WTC11 (cell line): Measurements from ENCODE around the gene FCHSD2. TPM values are rescaled to one million over a fixed set of nuclear protein-coding genes. Genes with fewer than 3 reads are reported as not detected.

ENCODE experiments used
- ATAC-seq: fragments of 200-7000 bp; cut with Tn5 transposase; 2 replicates; pipeline ENCODE4 v1.10.0; 2021; ENCODE audit warnings: mild to moderate bottlenecking, moderate library complexity
- CTCF ChIA-PET: fragments of 300-600 bp; sonication (Branson Sonifier 250); formaldehyde crosslinking; loops from one replicate; lab custom pipeline; 2021; ENCODE audit warnings: antibody characterized with exemption; lab: Charles Lee
- POLR2A ChIA-PET: fragments of 350-600 bp; sonication (Branson Sonifier 250); formaldehyde crosslinking; loops from one replicate; lab custom pipeline; 2021; ENCODE audit warnings: antibody characterized with exemption; lab: Charles Lee
- DNase-seq: peaks from one replicate; pipeline ENCODE4 v3.0.0; 2021; ENCODE audit warnings: low spot score
- H3K27ac Mint-ChIP-seq: 2 replicates; pipeline ENCODE4 v1.8.0; 2021; ENCODE audit warnings: mixed read lengths
- H3K27me3 Mint-ChIP-seq: 2 replicates; pipeline ENCODE4 v1.8.0; 2021; ENCODE audit warnings: low read depth, mild to moderate bottlenecking, moderate library complexity, mixed read lengths
- H3K36me3 Mint-ChIP-seq: 2 replicates; pipeline ENCODE4 v1.8.0; 2021; ENCODE audit warnings: mixed read lengths
- H3K4me1 Mint-ChIP-seq: 2 replicates; pipeline ENCODE4 v1.8.0; 2022; ENCODE audit warnings: mixed read lengths
- H3K4me3 Mint-ChIP-seq: 2 replicates; pipeline ENCODE4 v1.8.0; 2021; ENCODE audit warnings: mild to moderate bottlenecking, moderate library complexity, mixed read lengths
- H3K9me3 Mint-ChIP-seq: 2 replicates; pipeline ENCODE4 v1.8.0; 2021; ENCODE audit warnings: mixed read lengths
- ATF1 ChIP-seq: sonication (generic); formaldehyde crosslinking; IDR thresholded peaks from 2 replicates; pipeline ENCODE4 v1.8.1; 2023; ENCODE audit warnings: mild to moderate bottlenecking, moderate library complexity, missing genetic modification reagents
- IRF2 ChIP-seq: sonication (generic); formaldehyde crosslinking; IDR thresholded peaks from 2 replicates; pipeline ENCODE4 v1.8.0; 2022; ENCODE audit warnings: low read depth, missing genetic modification reagents, borderline replicate concordance
- KAT7 ChIP-seq: sonication (generic); formaldehyde crosslinking; IDR thresholded peaks from 2 replicates; pipeline ENCODE4 v1.8.1; 2023; ENCODE audit warnings: missing genetic modification reagents, mild to moderate bottlenecking, borderline replicate concordance
- NR3C1 ChIP-seq: sonication (generic); formaldehyde crosslinking; conservative IDR thresholded peaks from 2 replicates; pipeline ENCODE4 v1.8.1; 2023; ENCODE audit warnings: low read depth, mild to moderate bottlenecking, missing genetic modification reagents
- SMAD3 ChIP-seq: sonication (generic); formaldehyde crosslinking; IDR thresholded peaks from 2 replicates; pipeline ENCODE4 v1.8.0; 2022; ENCODE audit warnings: missing genetic modification reagents, mild to moderate bottlenecking, borderline replicate concordance
- SP1 ChIP-seq: sonication (generic); formaldehyde crosslinking; conservative IDR thresholded peaks from 2 replicates; pipeline ENCODE4 v1.8.1; 2022; ENCODE audit warnings: missing genetic modification reagents
- ZNF317 ChIP-seq: sonication (generic); formaldehyde crosslinking; IDR thresholded peaks from 2 replicates; pipeline ENCODE4 v1.8.1; 2023; ENCODE audit warnings: low read depth, mild to moderate bottlenecking, moderate library complexity, missing genetic modification reagents, borderline replicate concordance
- ZNF396 ChIP-seq: fragments of 250-450 bp; sonication (Bioruptor Pico); IDR thresholded peaks from 2 replicates; pipeline ENCODE4 v1.8.0; 2021; ENCODE audit warnings: mild to moderate bottlenecking, moderate library complexity, borderline replicate concordance
- total RNA-seq: library from RNA; stranded (reverse); gene quantifications from 3 replicates; pipeline ENCODE4 v1.2.3, GENCODE V29; 2021
- TF ChIP-seq, protein P1 (sequence below): sonication (generic); formaldehyde crosslinking; IDR thresholded peaks from 2 replicates; pipeline ENCODE4 v1.8.0; 2022; ENCODE audit warnings: mild to moderate bottlenecking, missing genetic modification reagents
- TF ChIP-seq, protein P2 (sequence below): fragments of 250-450 bp; sonication (Bioruptor Pico); IDR thresholded peaks from 2 replicates; pipeline ENCODE4 v1.9.0; 2021; ENCODE audit warnings: mild to moderate bottlenecking, borderline replicate concordance
- TF ChIP-seq, protein P3 (sequence below): sonication (generic); formaldehyde crosslinking; IDR thresholded peaks from 2 replicates; pipeline ENCODE4 v1.8.1; 2022; ENCODE audit warnings: low read depth, missing genetic modification reagents, borderline replicate concordance
- TF ChIP-seq, protein P4 (sequence below): fragments of 250-450 bp; sonication (Bioruptor Pico); IDR thresholded peaks from 2 replicates; pipeline ENCODE4 v1.9.0; 2021; ENCODE audit warnings: mild to moderate bottlenecking
- TF ChIP-seq, protein P5 (sequence below): sonication (generic); formaldehyde crosslinking; IDR thresholded peaks from 2 replicates; pipeline ENCODE4 v1.8.0; 2022; ENCODE audit warnings: mild to moderate bottlenecking, missing genetic modification reagents
- TF ChIP-seq, protein P6 (sequence below): sonication (generic); formaldehyde crosslinking; IDR thresholded peaks from 2 replicates; pipeline ENCODE4 v1.8.1; 2023; ENCODE audit warnings: mild to moderate bottlenecking, missing genetic modification reagents
- TF ChIP-seq, protein P7 (sequence below): fragments of 250-450 bp; sonication (Bioruptor Pico); IDR thresholded peaks from 2 replicates; pipeline ENCODE4 v1.9.0; 2021; ENCODE audit warnings: mild to moderate bottlenecking
- TF ChIP-seq, protein P8 (sequence below): sonication (generic); formaldehyde crosslinking; IDR thresholded peaks from 2 replicates; pipeline ENCODE4 v1.8.0; 2023; ENCODE audit warnings: missing genetic modification reagents, mild to moderate bottlenecking, borderline replicate concordance

Gene FCHSD2
- total RNA-seq, 1 experiment from 2014 or later: 10.1 TPM

- no peak overlapping the region for H3K4me3 Mint-ChIP-seq
- ChIA-PET CTCF (no interaction called here), POLR2A (no interaction called here)
- TF ChIP-seq IRF2 (CRISPR knock-in tag) (no peak), ZNF396 (CRISPR knock-in tag) (no peak), SMAD3 (CRISPR knock-in tag) (no peak), ATF1 (CRISPR knock-in tag) (no peak), NR3C1 (CRISPR knock-in tag) (no peak)
- TF ChIP-seq, protein P1, sequence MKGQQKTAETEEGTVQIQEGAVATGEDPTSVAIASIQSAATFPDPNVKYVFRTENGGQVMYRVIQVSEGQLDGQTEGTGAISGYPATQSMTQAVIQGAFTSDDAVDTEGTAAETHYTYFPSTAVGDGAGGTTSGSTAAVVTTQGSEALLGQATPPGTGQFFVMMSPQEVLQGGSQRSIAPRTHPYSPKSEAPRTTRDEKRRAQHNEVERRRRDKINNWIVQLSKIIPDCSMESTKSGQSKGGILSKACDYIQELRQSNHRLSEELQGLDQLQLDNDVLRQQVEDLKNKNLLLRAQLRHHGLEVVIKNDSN (CRISPR knock-in tag): no peak
- TF ChIP-seq, protein P2, sequence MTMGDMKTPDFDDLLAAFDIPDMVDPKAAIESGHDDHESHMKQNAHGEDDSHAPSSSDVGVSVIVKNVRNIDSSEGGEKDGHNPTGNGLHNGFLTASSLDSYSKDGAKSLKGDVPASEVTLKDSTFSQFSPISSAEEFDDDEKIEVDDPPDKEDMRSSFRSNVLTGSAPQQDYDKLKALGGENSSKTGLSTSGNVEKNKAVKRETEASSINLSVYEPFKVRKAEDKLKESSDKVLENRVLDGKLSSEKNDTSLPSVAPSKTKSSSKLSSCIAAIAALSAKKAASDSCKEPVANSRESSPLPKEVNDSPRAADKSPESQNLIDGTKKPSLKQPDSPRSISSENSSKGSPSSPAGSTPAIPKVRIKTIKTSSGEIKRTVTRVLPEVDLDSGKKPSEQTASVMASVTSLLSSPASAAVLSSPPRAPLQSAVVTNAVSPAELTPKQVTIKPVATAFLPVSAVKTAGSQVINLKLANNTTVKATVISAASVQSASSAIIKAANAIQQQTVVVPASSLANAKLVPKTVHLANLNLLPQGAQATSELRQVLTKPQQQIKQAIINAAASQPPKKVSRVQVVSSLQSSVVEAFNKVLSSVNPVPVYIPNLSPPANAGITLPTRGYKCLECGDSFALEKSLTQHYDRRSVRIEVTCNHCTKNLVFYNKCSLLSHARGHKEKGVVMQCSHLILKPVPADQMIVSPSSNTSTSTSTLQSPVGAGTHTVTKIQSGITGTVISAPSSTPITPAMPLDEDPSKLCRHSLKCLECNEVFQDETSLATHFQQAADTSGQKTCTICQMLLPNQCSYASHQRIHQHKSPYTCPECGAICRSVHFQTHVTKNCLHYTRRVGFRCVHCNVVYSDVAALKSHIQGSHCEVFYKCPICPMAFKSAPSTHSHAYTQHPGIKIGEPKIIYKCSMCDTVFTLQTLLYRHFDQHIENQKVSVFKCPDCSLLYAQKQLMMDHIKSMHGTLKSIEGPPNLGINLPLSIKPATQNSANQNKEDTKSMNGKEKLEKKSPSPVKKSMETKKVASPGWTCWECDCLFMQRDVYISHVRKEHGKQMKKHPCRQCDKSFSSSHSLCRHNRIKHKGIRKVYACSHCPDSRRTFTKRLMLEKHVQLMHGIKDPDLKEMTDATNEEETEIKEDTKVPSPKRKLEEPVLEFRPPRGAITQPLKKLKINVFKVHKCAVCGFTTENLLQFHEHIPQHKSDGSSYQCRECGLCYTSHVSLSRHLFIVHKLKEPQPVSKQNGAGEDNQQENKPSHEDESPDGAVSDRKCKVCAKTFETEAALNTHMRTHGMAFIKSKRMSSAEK (CRISPR knock-in tag): no peak
- TF ChIP-seq, protein P3, sequence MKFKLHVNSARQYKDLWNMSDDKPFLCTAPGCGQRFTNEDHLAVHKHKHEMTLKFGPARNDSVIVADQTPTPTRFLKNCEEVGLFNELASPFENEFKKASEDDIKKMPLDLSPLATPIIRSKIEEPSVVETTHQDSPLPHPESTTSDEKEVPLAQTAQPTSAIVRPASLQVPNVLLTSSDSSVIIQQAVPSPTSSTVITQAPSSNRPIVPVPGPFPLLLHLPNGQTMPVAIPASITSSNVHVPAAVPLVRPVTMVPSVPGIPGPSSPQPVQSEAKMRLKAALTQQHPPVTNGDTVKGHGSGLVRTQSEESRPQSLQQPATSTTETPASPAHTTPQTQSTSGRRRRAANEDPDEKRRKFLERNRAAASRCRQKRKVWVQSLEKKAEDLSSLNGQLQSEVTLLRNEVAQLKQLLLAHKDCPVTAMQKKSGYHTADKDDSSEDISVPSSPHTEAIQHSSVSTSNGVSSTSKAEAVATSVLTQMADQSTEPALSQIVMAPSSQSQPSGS (CRISPR knock-in tag): no peak
- TF ChIP-seq, protein P4, sequence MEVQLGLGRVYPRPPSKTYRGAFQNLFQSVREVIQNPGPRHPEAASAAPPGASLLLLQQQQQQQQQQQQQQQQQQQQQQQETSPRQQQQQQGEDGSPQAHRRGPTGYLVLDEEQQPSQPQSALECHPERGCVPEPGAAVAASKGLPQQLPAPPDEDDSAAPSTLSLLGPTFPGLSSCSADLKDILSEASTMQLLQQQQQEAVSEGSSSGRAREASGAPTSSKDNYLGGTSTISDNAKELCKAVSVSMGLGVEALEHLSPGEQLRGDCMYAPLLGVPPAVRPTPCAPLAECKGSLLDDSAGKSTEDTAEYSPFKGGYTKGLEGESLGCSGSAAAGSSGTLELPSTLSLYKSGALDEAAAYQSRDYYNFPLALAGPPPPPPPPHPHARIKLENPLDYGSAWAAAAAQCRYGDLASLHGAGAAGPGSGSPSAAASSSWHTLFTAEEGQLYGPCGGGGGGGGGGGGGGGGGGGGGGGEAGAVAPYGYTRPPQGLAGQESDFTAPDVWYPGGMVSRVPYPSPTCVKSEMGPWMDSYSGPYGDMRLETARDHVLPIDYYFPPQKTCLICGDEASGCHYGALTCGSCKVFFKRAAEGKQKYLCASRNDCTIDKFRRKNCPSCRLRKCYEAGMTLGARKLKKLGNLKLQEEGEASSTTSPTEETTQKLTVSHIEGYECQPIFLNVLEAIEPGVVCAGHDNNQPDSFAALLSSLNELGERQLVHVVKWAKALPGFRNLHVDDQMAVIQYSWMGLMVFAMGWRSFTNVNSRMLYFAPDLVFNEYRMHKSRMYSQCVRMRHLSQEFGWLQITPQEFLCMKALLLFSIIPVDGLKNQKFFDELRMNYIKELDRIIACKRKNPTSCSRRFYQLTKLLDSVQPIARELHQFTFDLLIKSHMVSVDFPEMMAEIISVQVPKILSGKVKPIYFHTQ: no peak
- H3K36me3 Mint-ChIP-seq: no peaks in the 10 kb centered on the region
- H3K4me1 Mint-ChIP-seq: peaks cover 21% of the 10 kb centered on the region
- no peak overlapping the region for H3K27ac Mint-ChIP-seq
- no peak for DNase-seq
- no peaks in the 10 kb centered on the region for H3K27me3 Mint-ChIP-seq
- ATAC-seq: no peak
- H3K9me3 Mint-ChIP-seq: peaks cover 10% of the 10 kb centered on the region
Measured at GRCh38 chr11:72901374-72901773, 240.7 kb downstream of the FCHSD2 start.

GRCh38 chr11:72900013-72900412, 242.1 kb downstream of the FCHSD2 start:
- Mint-ChIP-seq H3K36me3 (no peaks in the 10 kb centered on the region), H3K27ac (no peak overlapping the region), H3K27me3 (no peaks in the 10 kb centered on the region), H3K9me3 (no peaks in the 10 kb centered on the region), H3K4me1 (peaks cover 21% of the 10 kb centered on the region), H3K4me3 (no peak overlapping the region)
- DNase-seq (no peak), ATAC-seq (no peak)
- POLR2A ChIA-PET: no interaction called here
- CTCF ChIA-PET: interaction anchor here (1.2 kb wide), 1 partner anchor 242 kb away, joined by 8 read pairs; the partner anchor contains the start of gene FCHSD2
- TF ChIP-seq, protein P5, sequence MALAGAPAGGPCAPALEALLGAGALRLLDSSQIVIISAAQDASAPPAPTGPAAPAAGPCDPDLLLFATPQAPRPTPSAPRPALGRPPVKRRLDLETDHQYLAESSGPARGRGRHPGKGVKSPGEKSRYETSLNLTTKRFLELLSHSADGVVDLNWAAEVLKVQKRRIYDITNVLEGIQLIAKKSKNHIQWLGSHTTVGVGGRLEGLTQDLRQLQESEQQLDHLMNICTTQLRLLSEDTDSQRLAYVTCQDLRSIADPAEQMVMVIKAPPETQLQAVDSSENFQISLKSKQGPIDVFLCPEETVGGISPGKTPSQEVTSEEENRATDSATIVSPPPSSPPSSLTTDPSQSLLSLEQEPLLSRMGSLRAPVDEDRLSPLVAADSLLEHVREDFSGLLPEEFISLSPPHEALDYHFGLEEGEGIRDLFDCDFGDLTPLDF (CRISPR knock-in tag): no peak
- TF ChIP-seq, protein P6, sequence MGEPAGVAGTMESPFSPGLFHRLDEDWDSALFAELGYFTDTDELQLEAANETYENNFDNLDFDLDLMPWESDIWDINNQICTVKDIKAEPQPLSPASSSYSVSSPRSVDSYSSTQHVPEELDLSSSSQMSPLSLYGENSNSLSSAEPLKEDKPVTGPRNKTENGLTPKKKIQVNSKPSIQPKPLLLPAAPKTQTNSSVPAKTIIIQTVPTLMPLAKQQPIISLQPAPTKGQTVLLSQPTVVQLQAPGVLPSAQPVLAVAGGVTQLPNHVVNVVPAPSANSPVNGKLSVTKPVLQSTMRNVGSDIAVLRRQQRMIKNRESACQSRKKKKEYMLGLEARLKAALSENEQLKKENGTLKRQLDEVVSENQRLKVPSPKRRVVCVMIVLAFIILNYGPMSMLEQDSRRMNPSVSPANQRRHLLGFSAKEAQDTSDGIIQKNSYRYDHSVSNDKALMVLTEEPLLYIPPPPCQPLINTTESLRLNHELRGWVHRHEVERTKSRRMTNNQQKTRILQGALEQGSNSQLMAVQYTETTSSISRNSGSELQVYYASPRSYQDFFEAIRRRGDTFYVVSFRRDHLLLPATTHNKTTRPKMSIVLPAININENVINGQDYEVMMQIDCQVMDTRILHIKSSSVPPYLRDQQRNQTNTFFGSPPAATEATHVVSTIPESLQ (CRISPR knock-in tag): no peak
- TF ChIP-seq, protein P7, sequence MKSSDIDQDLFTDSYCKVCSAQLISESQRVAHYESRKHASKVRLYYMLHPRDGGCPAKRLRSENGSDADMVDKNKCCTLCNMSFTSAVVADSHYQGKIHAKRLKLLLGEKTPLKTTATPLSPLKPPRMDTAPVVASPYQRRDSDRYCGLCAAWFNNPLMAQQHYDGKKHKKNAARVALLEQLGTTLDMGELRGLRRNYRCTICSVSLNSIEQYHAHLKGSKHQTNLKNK: no peak
- no peak for TF ChIP-seq SP1 (CRISPR knock-in tag)
- TF ChIP-seq KAT7: no peak
- TF ChIP-seq, protein P8, sequence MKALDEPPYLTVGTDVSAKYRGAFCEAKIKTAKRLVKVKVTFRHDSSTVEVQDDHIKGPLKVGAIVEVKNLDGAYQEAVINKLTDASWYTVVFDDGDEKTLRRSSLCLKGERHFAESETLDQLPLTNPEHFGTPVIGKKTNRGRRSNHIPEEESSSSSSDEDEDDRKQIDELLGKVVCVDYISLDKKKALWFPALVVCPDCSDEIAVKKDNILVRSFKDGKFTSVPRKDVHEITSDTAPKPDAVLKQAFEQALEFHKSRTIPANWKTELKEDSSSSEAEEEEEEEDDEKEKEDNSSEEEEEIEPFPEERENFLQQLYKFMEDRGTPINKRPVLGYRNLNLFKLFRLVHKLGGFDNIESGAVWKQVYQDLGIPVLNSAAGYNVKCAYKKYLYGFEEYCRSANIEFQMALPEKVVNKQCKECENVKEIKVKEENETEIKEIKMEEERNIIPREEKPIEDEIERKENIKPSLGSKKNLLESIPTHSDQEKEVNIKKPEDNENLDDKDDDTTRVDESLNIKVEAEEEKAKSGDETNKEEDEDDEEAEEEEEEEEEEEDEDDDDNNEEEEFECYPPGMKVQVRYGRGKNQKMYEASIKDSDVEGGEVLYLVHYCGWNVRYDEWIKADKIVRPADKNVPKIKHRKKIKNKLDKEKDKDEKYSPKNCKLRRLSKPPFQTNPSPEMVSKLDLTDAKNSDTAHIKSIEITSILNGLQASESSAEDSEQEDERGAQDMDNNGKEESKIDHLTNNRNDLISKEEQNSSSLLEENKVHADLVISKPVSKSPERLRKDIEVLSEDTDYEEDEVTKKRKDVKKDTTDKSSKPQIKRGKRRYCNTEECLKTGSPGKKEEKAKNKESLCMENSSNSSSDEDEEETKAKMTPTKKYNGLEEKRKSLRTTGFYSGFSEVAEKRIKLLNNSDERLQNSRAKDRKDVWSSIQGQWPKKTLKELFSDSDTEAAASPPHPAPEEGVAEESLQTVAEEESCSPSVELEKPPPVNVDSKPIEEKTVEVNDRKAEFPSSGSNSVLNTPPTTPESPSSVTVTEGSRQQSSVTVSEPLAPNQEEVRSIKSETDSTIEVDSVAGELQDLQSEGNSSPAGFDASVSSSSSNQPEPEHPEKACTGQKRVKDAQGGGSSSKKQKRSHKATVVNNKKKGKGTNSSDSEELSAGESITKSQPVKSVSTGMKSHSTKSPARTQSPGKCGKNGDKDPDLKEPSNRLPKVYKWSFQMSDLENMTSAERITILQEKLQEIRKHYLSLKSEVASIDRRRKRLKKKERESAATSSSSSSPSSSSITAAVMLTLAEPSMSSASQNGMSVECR (CRISPR knock-in tag): no peak
- TF ChIP-seq ZNF317 (CRISPR knock-in tag): no peak
